NCI-H2081 (cell line): ENCODE measurements around the gene INO80B.
"Not testable (repeated sequence)": the region's sequence is repeated elsewhere in the genome, so short reads cannot be mapped to it uniquely, and the experiment has no call there.

Experiments used
- DNase-seq, 2 experiments: peaks; one replicate each; lab custom pipeline; 2025; lab: John Stamatoyannopoulos, UW

The INO80B gene

GRCh38 chr2:74481961-74482800 lies 27.3 kb downstream of the INO80B start:
- DNase-seq, result peak; percentile 45 to 62

GRCh38 chr2:74482801-74483674 lies 28.2 kb downstream of the INO80B start, which contains the start of the genes CCDC142 and TTC31:
TSS of gene CCDC142 (minus strand) at chr2:74482998. CDS start at chr2:74482837, 161 bp downstream.
TSS of gene TTC31 (plus strand) at chr2:74483081. CDS start at chr2:74483096, 15 bp downstream.
- DNase-seq, result peak; percentile 92 to 96

GRCh38 chr2:74483675-74484164 lies 28.8 kb downstream of the INO80B start:
- DNase-seq, result not testable (repeated sequence)

GRCh38 chr2:74486141-74486540 lies 31.3 kb downstream of the INO80B start:
- DNase-seq, result no peak

GRCh38 chr2:74488643-74489481 lies 34.0 kb downstream of the INO80B start:
- no peak for DNase-seq

- DNase-seq, result no peak
These were observed 35.0 kb downstream of the INO80B start for GRCh38 chr2:74489906-74490305.

- DNase-seq, result no peak
These were observed 37.0 kb downstream of the INO80B start for GRCh38 chr2:74491648-74492544.

GRCh38 chr2:74493546-74493945 lies 38.7 kb downstream of the INO80B start:
- no peak for DNase-seq

GRCh38 chr2:74495440-74495839 lies 40.6 kb downstream of the INO80B start:
- no peak for DNase-seq

GRCh38 chr2:74496997-74497776 lies 42.3 kb downstream of the INO80B start:
- no peak for DNase-seq

GRCh38 chr2:74497777-74498499 lies 43.1 kb downstream of the INO80B start:
- DNase-seq, result no peak

- DNase-seq, result no peak
These were observed 43.8 kb downstream of the INO80B start for GRCh38 chr2:74498500-74499266.

GRCh38 chr2:74499267-74499939 lies 44.5 kb downstream of the INO80B start, which contains the start of gene LBX2:
TSS of gene LBX2 (minus strand) at chr2:74499603. CDS start at chr2:74499537, 66 bp downstream.
- no peak for DNase-seq

- no peak for DNase-seq
These were observed 45.2 kb downstream of the INO80B start for GRCh38 chr2:74499940-74500577.

GRCh38 chr2:74500578-74500946 lies 45.7 kb downstream of the INO80B start:
- DNase-seq, result no peak

GRCh38 chr2:74501335-74502071 lies 46.6 kb downstream of the INO80B start:
- DNase-seq, result no peak
